Glomerular endothelial cell (primary cell): Measurements from ENCODE around the gene PMFBP1. TPM values are rescaled to one million over a fixed set of nuclear protein-coding genes. Genes with fewer than 3 reads are reported as not detected.

ENCODE experiments used
- total RNA-seq: library from RNA; depleted of rRNA; stranded (reverse); fragments of >200 nt; gene quantifications from 2 replicates; pipeline ENCODE4 v1.2.3, GENCODE V29; 2015

The PMFBP1 gene
- total RNA-seq, 1 donor from 2014 or later, result 0.12 TPM

Other genes with a start within 250 kb of the PMFBP1 start
- not detected in 2 replicates for gene PKD1L3, start 171.8 kb downstream of the PMFBP1 start, total RNA-seq
- 2.7 and 3.6 TPM in 2 replicates for gene DHODH, start 163.4 kb downstream of the PMFBP1 start, total RNA-seq
- gene HP, start 117.7 kb downstream of the PMFBP1 start, total RNA-seq, result not detected in 2 replicates
- not detected in 2 replicates for gene HPR, start 108.9 kb downstream of the PMFBP1 start, total RNA-seq
- gene TXNL4B, start 78.5 kb downstream of the PMFBP1 start, total RNA-seq, result 6.0 and 6.2 TPM in 2 replicates
- gene DHX38, start 78.3 kb downstream of the PMFBP1 start, total RNA-seq, result 44.7 and 52.7 TPM in 2 replicates